Body of pancreas (tissue), 4 donors: ENCODE results near the gene SMPD3.

Source experiments
- POLR2A ChIP-seq, 3 donors: fragments of 450-650 bp; IDR thresholded peaks; one replicate each; pipeline ENCODE4 v1.6.1; 2016; ENCODE audit warnings: antibody characterized with exemption in 3 of 3, mild to moderate bottlenecking in 2 of 3
- TF ChIP-seq, protein P1 (sequence below), 7 experiments: fragments of 450-650 bp in 4 of 7; fragments of 200-600 bp in 3 of 7; sonication (generic) in 3 of 7; IDR thresholded peaks; one replicate each; pipeline ENCODE4 v1.5.1; 2016 to 2019; ENCODE audit warnings: antibody characterized with exemption in 7 of 7

DNA sequence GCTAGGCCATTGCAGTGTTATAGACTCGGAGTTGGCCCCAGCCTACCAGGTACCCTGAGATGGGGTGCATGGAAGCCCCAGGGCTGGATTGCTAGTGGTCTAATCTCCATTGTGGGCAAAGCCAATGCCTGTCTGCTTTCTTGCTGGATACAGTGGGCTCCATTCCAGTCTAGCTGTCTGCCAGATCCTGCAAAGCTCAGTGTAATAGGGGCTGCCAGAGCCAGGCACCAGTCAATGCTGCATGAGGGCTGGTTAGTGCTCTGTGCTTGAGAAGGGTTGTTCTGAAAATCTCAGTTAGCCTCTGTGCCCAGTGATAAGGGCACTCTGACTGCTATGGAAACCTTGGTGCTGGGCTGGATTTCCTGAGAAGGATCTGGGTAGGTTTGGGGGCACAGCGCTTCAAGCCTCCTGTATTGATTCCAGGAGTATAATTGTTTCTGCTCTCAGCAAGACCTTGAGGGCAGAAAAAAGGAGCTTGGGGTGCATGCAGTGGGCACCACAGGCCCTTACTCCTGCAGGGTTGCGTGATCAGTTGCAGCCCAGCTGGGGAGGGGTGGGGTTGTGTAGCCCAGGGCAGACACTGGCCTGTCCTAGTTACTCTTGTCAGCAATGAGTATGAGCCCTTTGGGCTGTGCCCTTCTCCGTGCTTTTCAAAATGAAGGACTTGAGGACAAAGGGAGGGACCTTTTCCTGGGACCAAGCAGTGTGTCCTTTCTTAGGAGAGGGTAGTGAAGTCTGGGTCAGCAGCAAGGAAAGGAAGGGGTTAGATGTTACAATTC, 19.0 kb downstream of the SMPD3 start:
- TF ChIP-seq, protein P1, sequence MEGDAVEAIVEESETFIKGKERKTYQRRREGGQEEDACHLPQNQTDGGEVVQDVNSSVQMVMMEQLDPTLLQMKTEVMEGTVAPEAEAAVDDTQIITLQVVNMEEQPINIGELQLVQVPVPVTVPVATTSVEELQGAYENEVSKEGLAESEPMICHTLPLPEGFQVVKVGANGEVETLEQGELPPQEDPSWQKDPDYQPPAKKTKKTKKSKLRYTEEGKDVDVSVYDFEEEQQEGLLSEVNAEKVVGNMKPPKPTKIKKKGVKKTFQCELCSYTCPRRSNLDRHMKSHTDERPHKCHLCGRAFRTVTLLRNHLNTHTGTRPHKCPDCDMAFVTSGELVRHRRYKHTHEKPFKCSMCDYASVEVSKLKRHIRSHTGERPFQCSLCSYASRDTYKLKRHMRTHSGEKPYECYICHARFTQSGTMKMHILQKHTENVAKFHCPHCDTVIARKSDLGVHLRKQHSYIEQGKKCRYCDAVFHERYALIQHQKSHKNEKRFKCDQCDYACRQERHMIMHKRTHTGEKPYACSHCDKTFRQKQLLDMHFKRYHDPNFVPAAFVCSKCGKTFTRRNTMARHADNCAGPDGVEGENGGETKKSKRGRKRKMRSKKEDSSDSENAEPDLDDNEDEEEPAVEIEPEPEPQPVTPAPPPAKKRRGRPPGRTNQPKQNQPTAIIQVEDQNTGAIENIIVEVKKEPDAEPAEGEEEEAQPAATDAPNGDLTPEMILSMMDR (IDR thresholded peaks at IDR 0.05) = no peak
- no peak for TF ChIP-seq POLR2A (IDR thresholded peaks at IDR 0.05)
